ENCODE measurements around the gene CHST14.

GRCh38 chr15:40467261-40467615, 3.5 kb upstream of the CHST14 start:
- TF ChIP-seq SUZ12 (IDR thresholded peaks at IDR 0.05; ENCODE audit: extremely low read depth, insufficient read depth, insufficient read length): no peak
- no peak for TF ChIP-seq YY1 (IDR thresholded peaks at IDR 0.05; ENCODE audit: insufficient read depth, insufficient read length)
